ENCODE data around the gene LOXL3.
"Not testable (repeated sequence)": the region's sequence is repeated elsewhere in the genome, so short reads cannot be mapped to it uniquely, and the experiment has no call there.

Gene LOXL3

DNA sequence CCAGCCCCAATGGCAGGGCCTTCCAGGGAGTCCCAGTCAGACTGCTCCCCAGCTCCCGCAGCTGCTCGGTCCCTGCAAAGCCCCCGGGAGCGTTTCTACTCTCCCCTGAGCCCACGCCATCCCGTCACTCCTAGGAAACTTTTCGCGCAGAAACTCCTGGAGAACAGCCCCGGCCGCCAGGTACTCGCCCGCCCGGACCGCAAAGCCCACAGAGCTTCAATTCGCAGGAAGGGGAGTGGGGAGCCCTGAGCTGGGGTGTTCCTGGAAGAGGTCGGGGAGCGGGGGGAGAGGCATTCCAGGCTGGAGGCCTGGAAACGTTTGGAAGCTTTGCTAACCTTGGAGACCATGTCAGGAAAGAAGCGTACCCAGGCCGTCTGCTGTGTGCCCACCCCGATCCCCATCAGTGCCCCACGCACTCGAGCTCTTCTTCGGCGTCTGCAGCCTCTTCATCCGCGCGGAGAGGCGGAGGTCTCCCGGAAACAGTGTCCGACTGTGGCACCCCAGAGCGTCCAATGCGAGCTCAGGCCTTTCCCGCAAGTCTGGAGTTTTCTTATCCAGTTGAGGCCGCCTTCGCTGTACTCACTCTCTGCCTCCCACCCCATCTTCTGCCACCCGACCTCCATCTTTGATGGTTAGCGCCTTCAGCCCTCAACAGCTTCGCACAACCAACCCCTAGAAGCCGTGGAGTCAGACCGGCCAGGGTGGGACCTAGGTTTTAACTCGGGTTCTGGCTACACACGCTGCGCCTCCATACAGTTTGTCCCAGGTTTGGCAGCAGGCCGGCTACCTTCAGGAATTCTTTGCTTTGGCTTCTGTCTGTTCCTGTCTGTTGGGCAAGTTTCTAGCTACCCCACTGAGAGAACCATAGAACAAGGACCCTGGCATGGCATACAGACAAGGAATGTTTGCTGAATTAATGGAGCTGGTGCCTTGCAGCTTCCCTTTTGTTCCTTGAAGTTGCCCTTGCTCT lies 50.0 kb downstream of the LOXL3 start:
- no peak for DNase-seq

DNA sequence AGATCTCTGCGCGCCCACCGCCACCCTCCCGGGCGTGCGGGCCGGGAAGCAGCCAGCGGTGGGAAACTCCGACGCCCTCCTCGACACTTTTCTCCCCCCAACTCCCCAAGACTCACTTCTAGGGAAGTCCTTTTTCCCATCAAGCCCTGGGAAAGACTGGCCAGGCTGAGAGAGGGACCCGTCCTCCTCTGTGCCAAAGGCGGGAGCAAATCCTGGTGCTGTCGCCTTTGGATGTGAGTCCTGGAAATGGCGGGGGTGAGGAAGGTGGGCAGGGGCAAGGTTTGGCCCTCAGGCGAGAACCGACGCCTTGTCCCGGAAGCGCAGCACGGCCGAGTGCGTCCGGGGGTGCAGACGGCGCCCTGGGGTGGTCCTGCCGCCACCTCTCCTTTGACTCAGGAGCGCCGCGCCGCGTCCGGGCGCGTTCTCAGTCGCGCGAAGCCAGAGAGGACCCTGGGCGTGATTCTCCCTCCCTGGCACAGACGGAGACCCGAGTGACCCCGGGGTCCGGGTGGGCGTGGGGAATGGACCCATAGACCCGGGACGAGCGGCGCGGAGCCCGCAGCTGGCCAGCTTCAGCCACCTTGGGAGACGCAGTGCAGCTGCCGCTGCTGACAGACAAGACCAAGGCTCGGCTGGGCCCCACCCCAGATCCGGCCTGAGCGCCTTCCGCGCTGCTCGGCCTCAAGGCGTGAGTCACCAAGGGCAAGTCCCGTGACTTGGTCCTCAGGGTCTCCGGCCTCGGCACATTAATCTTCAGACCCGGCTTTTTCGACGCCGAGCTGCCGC lies 50.8 kb downstream of the LOXL3 start:
- DNase-seq: peak in 1 of 4 experiments; percentile 6

DNA sequence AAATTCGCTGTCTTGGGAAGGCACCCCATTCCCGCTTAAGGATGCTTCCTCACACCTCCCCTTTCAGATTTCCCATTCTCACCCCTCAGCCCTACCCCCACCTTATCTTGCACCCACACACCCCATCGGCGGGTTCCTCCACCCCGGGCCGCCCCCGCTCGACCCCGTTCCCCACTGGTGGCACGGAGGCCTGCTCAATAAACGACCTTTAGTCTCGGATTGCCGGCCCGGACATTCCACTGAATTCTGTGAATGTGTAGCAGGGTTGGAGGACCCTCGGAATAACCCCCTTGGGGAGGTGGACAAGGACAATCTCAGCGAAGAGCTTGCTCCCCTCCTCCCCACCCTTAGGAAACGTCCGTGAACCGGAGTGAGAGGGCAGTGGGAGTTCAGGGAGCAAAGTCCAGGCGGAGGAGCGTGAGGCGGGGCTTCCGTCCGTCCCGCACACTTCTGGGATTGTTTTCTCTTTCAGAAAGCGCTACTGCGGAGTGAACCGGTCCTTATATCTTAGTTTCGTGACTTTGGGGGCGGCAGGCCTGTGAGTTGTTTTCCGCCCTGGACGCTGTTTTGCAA lies 51.5 kb downstream of the LOXL3 start:
- no peak for DNase-seq

DNA sequence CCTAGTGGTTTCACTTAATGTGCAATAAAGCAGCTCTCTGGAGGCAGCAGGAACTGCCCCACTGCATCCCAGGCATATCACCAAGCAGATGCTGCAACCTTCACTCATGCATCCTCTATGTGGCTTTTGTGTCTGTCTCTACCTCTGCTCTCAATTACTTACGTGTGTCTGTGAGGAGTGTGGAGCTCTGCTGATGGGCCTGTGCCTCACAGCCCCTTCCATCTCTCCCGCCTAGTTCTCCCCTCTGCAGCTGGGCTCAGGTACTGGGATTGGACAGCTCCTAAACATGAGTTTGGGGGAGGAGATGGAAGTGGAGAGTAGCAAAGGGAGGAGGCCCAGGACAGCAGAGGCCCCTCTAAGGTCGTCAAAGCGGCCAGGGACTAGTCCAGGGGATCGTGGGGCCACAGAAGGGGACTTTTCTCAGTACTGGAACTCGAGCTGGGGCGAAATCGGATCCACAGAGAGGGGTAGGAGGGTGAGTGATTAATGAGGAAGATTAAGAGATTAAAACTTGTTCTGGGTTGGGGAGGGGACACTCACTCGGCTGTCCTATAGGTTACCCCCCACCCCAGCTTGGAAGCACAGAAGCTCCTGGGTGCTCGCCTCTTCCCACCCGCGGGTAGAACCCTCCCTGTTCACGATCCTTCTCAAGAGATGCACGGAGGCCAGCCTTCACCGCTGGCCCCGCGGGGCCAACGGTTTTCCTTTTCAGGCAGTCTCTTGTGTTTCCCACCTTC lies 52.2 kb downstream of the LOXL3 start:
- DNase-seq: no peak

DNA sequence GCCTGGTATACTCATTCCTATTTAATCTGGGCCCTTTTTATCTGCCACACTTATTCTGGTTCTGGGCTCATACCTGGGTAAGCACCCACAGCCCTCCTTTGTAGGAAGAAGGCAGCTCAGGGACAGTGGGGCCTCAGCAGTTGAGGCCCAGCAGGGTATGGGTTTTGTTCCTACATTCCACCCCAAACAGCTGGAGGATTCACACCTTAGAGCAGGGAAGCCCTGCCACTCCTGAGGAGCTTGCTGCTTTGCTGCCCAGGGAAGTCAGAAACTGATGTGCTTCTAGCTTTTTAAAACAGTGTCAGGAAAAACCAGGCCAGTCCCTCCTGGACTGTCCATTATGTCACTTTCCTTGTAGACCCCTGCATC lies 53.2 kb downstream of the LOXL3 start:
- DNase-seq: no peak

DNA sequence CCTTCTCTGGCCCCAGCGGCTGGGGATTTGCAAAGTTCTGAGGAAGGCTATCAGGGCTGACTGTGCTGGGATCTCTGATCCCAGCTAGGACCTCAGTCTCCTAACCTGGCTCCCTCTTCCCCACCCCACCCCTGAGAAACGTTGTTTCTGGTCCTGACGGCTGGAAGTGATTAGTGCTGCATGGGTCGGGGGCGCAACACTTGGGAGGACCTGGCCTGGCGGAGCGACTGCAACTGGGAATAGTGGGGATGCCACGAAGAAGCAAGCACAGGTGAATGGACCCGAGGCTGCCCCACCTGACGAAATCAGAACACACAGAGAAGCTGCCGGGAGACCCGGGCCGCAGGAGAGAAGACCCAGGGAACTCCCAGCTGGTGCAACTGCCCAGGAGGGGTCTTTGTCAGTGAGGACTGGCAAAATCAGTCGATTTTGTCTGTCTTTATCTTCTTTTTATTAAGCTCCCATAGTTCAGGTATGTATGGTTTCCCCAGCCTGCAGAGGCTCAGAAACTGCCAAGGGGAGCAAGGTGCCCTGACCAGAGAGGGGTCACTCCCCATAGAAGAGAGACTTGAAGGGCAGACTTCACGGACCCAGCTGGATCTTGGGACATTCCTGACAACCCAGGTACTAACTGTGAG lies 53.7 kb downstream of the LOXL3 start:
- no peak for DNase-seq

DNA sequence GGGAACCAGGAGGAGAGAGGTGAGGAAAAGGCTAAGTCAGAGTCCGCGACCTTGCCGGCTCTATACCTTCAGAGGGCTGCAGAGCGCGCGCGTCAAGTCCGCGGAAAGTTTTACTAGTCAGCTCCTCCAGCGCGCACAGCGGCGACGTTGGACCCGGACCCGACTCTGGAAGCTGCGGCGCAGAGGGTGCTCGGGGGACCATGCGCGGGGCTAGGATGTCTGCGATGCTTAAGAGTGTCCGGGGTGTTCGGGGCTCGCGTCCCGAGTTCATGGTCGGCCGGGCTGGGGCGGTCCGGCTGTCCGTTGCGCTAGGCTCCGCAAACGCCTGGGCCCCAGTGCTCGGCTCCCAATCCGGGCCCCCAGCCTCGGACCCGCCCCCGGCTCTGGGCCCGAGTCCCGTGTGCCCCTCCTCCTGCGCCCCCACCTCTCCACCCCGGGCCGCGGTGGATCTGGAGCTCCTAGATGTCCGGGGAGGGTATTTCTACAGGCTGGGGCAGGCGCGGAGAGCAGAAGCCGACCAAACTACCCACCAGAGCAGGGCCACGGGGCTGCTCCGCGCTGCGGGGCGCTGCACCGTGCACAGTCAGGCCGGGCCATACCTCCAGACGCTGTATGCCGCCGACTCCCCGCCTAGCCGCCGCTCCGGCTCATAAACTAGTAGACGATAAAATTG lies 54.3 kb downstream of the LOXL3 start, which contains the start of gene LBX2:
Gene LBX2, minus strand, starts transcription at position 337 of the 673 bp plus-strand sequence. Its CDS starts 66 bp downstream, at position 271.
- peak in 1 of 4 experiments; percentile 15 for DNase-seq

DNA sequence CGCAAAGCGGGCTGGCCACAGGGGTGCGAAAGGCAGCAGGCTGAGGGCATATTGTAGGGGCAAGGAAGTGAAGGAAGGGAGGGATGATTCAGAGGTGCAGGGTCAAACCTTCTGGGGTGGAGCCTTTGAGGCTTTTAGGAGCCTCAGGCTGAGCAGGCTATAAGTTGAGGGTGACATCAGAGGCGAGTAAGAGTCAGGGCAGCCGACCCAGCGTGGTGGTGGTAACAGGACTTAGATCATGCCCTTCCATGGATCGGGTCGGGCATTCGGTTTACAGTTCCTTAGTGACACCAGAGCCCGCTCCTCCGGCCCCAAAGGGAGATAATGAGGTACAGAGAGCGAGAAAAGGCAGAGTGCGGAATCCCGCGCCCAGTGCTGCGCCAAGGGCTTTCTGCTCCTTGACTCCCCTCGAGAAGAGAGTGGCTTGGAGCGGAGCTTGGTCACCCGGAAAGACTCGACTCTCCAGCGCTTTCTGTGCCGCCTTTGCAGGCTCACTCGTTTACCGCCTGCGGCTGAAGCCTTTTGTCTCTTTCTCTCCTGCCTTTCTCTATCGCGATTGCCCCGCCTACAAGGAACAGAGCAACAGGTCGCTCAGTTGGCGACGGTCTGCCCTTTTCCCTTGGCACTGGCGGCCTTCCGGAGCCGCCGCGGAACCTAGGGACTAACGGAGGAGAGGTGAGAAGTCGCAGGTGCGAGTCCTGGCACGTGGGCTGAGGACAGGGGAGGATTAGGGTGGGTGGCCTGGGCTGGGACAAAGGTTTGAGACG lies 55.1 kb downstream of the LOXL3 start:
- no peak for DNase-seq

DNA sequence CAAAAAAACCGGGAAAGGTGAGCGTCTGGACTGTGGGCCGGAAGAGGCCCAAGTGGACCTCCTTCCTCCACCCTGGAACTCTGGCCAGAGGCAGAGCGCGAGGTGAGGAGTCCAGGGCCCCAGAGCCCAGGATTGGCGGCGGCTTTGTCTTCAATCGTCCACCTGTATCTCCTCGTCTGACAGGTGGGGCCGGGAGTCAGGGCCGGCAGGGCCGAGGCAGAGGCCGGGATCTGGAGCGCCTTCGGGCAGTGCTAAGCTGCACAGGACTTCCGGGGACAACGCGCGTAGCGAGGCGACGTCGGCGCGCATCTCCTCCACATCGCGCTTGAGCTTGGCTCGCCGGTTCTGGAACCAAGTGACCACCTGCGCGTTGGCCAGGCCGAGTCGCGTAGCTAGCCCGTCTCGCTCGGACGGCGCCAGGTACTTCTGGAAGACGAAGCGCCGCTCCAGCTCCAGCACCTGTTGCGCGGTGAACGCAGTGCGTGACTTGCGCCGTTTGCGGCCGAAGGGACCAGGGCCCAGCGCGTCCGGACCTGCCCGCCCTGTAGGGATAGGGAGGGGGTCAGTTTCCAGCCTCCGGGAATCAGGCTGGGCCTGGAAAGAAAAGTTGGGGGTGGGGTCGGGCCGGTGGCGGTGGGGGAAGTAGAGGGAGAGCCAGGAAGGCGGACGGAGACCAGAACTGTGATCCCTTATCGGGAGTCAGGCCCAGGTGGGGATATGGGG lies 55.8 kb downstream of the LOXL3 start:
- no peak for DNase-seq

DNA sequence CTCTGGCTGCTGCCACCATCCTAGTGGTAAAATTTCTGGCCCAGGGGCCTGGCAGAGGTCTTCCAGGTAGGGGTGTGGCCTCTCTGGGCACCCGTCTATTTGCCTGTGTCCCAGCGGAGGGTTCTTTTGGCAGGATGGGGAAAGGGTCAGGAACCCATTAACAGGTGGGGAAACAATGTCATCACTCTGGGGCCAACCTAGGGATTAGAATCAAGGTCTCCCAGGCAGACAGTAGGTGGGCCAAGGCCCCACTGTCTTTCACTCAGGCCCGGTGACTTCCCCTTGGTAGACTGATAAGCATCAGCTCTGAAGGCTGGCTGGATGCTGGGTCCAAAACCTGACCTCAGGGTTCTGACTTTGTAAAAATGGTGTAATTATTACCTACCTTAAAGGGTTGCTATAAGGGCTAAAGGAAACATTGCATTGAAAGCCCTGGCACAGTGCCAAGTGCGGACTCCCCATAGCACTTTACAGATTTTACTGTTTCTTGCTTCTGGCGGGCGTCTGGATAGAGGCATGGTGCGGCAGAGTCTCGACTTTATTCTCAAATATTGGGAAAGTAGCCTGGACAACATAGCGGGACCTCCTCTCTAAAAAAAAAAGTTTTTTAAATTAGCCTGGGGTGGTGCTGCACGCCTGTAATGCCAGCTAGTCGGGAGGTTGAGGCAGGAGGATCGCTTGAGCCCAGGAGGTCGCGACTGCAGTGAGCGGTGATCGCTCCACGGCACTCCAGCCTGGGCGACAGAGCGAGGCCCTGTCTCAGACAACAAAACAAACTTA lies 56.6 kb downstream of the LOXL3 start:
- no peak for DNase-seq

DNA sequence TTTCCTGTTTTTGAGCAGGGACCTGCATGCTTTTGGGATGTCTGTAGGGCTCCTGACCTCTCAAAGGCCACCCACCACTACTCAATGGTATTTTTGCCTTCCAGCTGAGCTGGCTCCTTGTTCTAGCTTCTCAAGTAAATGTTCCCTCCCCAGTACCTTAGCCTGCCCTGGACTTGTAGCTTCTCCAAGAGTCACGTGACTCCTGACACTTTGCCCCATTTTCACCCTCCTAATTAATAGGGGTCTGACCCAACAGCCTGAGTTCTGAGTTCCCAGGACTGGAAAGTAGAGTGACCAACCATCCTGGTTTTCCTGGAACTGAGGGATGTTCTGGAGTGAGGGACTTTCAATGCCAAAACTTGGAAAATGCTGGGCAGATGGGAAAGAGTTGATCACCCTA lies 58.3 kb downstream of the LOXL3 start:
- DNase-seq: no peak

DNA sequence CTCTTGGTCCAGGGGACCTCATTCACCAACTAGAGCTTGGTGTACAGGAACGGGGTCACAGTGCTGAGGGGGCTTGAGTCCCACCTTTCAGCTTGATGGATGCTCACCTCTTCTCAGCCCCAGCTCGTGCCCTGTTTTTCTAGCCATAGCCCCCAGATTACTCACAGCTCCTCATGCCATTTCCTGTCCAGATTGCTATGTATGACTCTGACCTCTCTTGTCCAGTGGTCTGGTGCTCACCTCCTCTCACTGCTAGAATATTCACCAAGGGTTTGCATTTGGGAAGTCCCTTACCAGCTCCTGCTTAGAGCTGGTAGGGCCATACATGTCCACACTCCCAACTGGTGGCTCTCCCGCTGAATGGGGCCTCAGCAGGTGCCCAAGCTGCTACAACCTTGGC lies 60.2 kb downstream of the LOXL3 start:
- no peak for DNase-seq

DNA sequence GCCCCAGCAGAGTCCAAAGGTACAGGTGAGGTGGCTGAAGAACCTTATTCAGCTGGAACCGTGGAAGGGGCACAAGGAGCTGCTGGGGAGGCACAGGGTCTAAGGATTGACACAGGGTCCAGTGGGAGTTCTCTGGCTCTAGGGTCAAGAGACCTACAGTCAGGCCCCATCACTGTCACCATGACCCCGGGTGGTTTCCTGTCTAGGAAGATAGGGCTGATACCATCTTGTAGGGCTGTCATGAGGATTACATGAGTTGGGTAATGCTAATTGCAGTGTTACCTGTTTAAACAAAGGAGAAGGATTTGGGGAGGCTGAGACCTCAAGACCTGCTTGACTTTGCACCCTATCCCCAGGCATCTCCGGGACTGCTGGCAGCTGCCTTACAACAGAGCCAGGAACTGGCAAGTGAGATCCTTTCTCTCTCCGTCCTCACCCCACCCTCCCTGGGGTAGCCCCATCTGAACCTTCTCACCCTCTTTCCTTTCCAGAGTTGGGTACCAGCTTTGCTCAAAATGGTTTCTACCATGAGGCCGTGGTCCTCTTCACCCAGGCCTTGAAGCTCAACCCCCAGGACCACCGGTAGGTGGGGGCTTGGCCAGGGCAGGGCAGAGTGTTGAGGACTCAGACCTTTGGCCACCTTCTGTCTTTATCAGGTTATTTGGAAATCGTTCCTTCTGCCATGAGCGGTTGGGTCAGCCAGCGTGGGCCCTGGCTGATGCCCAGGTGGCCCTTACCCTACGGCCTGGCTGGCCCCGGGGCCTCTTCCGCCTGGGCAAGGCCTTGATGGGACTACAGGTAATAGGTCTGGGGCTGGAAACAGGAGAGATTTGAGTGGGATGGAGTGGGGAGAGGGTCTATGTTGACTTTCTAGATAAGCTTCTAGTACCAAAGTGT lies 61.8 kb downstream of the LOXL3 start:
- DNase-seq: no peak

DNA sequence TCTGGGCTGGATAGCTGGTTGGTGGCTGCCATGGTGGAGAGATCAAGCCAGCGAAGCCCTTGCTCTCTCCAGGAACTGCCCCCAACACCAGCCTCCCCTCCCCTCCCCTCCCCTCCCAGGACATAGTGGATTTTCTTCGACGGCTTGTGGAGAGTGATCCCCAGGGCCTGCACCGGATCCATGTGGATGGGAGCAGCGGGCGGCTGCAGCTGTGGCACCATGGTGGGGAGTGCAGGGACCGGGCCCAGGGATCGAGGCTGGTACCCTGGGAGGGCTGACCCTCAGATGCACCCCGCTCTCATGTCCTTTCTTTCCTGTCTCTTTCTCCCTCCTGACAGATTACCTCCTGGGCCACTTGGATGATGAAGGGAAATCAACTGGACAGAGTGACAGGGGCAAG lies 63.8 kb downstream of the LOXL3 start:
- no peak for DNase-seq

DNA sequence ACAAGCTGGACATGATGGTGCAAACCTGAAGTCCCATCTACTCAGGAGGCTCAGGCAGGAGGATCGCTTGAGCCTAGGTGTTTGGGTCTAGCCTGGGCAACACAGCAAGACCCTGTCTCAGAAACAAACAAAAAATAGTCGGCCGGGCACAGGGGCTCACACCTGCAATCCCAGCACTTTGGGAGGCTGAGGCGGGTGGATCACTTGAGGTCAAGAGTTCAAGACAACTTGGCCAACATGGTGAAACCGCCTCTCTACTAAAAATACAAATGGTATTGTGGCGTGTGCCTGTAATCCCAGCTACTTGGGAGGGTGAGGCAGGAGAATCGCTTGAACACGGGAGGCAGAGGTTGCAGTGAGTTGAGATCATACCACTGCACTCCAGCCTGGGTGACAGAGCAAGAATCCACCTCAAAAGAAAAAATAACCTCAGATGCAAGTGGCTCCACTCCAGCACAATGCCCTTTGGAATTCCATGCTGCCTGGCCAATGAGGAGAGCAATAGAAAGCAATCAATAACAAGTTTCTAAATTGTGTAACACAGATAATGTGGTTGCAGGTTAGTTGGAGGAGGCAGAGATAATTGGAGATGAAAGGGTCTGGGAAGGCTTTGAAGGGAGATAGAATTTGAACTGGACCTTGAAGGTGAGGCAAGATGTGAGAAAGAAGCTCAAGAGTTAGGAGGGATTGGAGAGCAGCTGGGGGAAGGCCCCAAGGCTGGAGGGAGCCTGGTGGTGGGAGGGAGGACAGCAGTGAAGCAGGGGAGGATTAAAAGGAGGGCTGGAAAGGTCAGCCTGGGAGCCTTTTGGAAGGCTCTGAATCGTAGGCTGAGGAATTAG lies 64.9 kb downstream of the LOXL3 start:
- no peak for DNase-seq

DNA sequence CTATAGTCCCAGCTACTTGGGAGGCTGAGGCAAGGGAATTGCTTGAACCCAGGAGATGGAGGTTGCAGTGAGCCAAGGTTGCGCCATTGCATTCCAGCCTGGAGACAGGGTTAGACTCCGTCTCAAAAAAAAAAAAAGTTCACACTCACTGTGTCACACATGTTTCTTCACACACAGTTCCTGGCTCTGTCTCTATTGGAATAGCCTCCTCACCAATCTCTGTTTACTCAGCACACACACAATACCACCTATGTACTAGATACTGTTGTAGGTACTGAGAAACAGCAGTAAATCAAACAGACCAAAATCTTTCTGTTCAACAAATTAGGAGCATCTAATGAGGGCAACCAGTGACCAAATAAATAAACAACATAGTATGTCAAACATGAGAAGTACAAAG lies 67.6 kb downstream of the LOXL3 start:
- DNase-seq: no peak

DNA sequence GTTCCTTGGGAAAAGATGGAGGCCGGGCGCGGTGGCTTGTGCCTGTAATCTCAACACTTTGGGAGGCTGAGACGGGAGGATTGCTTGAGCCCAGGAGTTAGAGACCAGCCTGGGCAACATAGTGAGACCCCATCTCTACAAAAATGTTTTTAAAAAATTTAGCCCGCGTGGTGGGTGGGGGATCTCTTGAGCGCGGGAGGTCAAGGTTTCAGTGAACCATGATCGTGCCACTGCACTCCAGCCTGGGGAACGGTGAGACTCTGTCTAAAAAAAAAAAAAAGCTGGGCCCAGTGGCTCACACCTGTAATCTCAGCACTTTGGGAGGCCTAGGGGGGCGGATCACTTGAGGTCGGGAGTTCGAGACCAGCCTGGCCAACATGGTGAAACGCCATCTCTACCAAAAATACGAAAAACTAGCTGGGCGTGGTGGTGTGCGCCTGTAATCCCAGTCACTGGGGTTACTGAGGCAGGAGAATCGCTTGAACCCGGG lies 70.0 kb downstream of the LOXL3 start:
- not testable (repeated sequence) for DNase-seq

Data from activated naive CD4-positive, alpha-beta T cell (primary cell).